NCI-H128 (cell line): ENCODE measurements around the gene ADAMTSL2.

ENCODE experiments used
- DNase-seq: peaks from one replicate; lab custom pipeline; 2025; ENCODE audit not compliant: unreplicated experiment; lab: John Stamatoyannopoulos, UW

ADAMTSL2 gene

GRCh38 chr9:133572821-133573361 is 38.4 kb downstream of the ADAMTSL2 start:
- no peak for DNase-seq

GRCh38 chr9:133573791-133574515 is 39.4 kb downstream of the ADAMTSL2 start:
- DNase-seq, result no peak

- no peak for DNase-seq
Measured at GRCh38 chr9:133574771-133575170, 40.3 kb downstream of the ADAMTSL2 start.

- no peak for DNase-seq
Measured at GRCh38 chr9:133575186-133576030, 40.9 kb downstream of the ADAMTSL2 start.

DNA sequence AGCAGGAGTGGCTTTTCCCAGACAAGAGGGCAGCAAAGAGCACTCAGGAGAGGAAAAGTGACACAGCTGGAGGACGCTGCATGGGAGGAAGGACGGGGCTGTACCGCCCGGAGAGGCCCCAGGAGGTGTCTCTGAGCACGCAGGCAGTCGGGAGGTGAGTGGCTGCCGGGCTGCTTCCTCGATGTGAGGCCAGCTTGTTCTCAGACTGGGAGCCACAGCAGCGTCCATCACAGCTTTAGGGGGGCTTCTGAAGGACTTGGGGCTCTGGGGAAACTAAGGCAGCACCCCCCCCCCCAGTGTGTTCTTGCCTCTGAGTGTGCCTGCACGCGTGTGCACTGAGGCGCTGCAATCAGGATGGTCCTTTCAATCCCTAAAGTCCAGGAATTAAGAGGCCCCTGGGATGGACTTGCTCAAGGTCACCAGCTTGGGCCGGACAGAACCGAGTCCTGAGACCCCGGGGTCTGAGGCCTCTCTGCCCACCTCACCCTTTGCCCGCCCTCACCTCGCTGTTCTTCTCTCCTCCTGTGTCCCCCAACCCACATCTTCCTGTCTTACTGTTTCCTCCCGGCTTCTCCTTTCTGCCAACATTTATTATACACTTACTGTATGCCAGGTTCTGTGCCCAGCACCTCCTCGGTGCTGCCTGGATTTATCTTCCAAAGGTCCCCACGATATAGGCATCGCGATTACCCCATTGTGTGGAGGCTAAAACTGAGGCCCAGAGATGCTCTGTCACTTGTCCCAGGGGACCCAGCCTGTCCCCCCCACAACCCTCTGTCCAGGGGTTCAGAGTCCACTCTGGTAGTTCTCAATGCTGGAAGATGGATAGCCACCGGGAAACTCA is 41.7 kb downstream of the ADAMTSL2 start:
- no peak for DNase-seq

GRCh38 chr9:133576875-133577736 is 42.6 kb downstream of the ADAMTSL2 start:
- no peak for DNase-seq

- DNase-seq, result no peak
Measured at GRCh38 chr9:133577737-133578112, 43.2 kb downstream of the ADAMTSL2 start.

DNA sequence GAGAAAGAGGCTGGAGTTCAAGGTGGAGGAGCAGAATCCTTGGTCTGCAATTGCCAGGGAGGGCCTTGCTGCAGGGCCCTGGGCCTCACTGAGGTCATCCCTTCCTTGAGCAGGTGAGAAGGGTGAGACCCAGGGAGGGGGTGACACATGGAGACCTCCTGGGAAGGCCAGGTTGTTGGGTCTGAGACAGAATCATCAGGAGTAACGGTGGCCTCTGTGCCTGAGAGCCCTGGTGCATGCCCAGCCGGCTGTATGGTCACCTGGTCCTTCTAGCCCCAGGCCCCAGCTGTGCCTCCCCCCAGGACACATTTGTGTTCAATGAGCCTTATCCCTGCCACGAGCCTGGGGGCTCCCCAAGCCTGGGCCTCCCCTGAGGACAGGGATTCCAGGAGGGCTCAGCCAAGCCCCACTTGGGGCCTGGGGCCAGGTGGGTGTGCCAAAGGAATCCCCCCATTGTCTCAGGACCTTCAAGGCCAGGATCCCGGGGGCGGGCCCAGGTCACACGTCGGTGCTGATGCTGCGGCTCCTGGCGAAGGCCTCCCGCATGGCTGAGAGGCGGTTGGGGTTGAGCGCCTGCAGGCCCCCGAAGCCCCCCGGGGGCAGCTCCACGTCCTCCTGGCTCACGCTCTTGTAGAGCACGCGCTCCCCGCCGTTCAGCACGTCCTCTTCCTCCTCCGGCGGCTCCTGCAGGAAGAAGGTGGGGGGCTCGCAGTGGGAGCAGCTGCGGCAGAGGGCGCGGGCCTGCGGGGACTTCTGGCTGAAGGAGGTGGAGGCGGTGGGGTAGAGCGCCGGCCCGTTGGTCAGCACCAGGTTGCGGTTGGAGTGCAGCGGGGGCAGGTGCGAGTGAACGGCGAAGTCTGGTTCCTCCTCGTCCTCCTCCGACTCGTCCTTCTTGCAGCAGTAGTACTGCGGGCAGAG is 44.3 kb downstream of the ADAMTSL2 start:
- no peak for DNase-seq

DNA sequence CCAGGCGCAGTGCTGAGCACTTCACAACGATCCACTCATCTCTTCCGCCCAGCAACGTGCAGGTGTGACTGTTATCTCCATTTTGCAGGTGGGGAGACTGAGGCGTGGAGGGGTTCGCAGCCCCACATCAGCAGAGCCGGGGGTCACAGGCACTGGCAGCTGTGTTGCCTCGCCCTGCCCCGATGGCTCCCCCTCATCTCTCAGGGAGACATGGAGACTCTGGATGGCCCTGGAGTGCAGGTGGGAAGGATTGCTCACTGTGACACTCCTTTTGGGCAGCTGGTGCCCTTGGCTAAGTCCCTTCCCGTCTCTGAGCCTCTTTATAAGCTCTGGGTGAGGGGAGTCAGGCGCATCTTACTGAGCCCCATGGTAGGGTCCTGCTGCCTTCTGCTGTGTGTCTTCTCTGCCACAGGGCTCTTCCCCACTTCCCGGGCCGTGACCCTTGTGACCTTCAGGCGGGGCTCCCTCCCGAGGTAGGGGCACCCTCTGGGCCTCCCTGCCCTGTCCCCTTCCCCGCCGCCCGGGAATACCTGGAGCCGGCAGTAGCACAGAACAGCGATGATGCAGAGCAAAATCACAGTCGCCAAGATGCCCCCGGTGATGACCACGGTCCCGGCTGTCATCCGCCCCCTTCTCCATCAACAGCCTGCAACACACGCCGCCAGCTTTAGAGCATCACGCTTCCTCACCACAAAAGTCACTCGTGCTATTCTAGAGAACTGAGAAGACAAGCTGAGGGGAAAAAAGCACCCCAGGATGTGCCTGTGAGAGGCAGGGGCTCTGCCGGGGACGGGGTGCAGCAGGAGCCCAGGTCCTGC is 45.3 kb downstream of the ADAMTSL2 start:
- no peak for DNase-seq

DNA sequence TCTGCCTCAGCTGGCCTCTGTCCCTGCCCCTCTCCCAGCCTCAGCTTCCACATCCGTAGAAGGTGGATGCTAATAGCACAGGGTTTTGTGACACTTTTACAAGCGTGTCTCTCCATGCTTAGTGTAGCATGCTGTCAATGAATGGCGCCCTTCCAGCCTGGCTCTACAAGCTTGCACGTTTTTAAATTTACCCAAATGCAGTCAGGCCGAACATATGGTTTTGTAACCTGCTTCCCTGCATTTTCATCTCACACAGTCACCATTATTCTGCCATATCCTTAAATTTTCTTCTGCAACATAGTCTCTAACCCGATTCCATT is 45.9 kb downstream of the ADAMTSL2 start:
- DNase-seq, result no peak

- DNase-seq, result no peak
Measured at GRCh38 chr9:133581011-133581410, 46.5 kb downstream of the ADAMTSL2 start.

DNA sequence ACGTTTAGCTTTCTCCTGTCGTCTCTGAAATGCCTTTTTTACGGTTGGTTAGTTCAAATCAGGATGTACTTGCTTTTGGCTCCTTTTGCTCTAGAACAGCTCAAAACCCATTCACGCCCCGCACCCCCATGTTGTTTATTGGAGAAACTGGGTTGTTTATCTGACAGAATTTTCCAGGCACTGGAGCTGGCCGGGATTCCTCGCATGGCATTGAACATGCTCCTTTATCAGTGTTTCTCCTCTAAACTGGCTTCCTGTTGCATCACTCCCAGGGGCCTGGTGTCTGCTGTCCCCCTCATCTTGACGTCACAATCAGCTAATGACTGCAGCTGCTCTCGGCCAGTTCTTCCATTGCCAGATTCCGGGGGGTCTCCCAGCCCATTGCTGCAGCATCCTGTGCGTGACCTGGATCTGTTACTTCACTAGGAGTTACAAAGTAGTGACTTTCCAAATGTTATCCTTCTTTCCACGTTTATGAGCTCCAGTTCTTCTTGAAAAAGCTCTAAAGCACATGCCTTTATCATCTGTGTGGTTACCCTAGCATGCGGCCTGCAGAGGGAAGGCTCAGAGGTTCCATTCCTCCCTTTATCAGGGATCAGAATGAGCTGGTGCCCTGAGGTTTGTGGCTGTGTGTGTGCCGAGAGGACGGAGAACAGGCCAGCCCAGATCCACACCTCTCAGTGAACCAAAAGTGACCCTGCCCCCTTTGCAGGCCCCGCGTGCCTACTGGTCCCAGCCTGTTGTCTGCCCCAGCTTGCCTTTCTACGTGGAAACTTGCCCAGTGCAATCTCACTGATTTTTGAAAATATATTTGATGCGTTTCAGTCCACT is 47.2 kb downstream of the ADAMTSL2 start:
- no peak for DNase-seq

GRCh38 chr9:133582501-133583045 is 48.1 kb downstream of the ADAMTSL2 start:
- DNase-seq, result no peak

DNA sequence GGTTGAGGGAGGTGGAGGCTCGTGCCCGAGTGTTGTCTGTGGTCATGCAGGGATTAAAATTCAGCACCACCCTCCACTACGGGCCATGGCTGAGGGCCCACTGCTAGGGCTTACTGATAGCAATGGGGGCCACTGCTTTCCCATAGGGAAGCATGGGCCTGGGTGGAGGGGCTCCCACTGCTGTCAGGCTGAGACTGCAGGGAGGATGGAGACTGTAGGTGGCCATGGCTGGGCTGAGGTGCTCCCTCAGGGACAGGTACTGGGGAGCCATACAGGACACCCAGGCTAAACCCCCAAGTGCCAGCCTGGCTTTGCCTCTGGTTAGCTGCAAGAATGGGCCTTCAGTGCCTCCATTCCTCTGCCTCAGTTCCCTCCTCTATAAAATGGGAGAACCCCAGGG is 48.6 kb downstream of the ADAMTSL2 start:
- no peak for DNase-seq

GRCh38 chr9:133583586-133583985 is 49.1 kb downstream of the ADAMTSL2 start:
- no peak for DNase-seq

DNA sequence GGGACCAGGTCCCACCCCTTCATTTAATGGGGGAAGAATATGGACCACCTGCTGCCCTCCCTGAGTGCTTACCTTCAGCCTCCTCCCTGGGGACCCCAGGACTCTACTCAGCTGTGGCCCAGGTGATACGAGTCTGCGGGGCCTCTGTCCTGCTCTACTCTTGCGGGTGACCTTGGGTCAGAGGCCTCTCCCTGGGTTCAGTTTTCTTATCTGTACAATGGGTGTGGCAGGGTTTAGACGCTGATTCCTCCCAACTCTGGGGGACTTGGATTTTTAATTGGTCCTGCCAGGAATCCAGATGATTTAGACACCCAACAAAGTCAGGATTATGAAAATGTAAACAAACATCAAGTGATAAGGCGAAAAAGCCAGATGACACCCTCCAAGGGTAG is 49.7 kb downstream of the ADAMTSL2 start:
- DNase-seq, result no peak
